GM21619 (cell line): ENCODE measurements around the gene YIF1A.

Experiments used
- ATAC-seq: cut with Tn5 transposase; IDR thresholded peaks from one replicate; pipeline ENCODE4 v1.9.1; 2021; ENCODE audit not compliant: unreplicated experiment

Gene YIF1A

DNA sequence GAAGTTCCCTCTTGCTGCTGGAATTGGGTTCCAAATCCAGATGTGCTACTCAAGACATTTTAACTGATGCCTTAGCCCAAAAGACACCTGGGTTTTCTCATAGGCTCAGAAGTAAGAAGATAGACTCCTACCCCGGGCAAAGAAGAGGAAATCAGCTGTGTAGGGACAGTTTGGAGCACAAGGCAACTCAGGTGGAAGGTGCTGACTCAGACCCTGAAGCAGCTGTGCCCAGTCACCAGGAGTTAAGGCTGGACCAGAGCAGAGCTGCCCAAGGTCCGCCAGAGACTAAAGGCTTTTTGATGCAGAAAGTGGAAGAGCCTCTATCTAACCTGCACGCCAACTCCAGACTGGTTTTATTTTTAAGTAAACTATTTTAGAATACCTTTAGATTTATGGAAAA lies 41.1 kb downstream of the YIF1A start:
- ATAC-seq: no peak

DNA sequence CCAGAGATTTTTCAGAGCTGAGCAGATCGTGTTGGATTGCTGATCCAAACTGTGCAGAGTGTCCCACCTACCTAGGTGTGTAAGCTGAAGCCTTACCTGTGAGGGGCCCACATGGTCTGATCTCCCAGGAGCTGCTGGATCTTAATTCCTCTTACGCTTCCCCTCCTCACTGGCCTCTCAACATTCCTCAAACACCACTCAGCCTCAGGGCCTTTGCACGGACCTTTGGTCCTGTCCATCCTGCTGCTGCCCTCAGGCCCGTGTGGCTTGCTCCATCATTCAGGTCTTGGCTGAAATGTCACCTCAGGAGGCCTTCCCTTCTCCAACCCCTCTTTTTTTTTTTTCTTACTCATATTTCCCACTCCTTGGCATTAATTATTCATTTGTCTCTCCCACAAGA lies 41.6 kb downstream of the YIF1A start:
- ATAC-seq: no peak

DNA sequence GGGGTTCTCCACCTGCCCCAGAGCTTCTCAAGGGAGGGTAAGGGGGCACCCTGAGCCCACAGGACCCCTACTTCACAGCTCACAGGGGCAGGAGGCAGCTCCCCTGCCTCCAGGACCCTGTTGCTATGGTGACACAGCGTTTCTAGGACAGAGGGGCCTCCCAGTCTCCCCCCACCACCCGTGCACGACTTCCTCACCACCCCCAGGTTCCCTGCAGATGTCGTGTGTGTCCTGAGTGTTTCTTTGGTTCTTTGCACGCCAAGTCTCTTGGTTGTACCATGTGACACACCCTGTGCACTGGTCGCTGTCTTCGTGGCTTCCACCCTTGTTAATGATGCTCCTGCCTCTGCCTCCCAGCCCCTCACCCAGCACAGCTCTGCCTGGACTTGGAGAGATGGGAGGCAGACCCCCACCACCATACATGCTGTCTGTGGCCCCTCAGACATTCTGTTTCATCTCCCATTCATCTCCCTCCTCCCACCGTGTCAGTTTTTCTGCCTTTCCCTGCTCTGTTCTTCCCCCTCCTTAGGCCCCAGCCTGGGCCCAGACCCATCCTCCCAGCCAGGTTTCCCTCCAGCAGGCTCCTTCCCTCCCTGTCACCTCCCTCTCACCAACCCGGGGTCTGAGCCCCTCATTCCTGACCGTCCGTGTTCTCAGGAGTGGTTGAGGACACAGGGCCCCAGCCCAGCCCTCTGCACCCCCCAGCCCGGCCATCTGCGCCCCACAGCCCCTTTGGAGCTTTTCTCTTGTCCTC lies 45.0 kb downstream of the YIF1A start:
- ATAC-seq: no peak

DNA sequence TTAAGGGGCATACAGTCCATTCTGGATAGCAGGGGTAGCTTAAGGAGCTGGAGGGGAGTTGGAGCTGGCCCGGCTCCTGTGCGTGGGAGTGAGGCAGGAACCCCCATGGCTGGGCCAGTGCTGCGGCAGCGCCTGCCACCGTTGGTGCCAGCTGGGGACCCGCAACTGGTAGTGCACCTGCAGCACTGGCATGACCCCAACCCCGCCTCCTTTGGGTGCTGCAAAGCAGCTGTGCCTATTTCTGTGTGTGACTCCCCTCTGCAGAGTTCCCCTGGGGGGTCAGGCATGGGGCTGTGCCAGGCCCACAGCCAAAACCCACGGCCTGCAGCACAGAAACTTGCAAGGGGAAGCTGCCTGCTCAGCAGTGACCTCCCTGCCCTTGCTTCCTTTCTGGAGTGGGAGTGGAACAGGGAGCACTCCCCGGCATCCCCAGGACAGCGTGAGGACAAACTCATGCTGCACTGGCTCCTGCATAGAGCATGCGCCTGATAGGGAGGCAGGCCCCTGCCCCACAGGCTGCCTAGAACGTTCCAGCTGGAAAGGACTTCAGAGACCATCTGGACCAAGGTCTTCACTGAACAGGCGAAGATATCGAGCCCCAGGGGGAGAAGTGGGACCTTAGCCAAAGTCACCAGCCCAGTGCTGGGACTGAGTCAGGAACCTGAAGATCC lies 46.7 kb downstream of the YIF1A start:
- ATAC-seq: no peak

DNA sequence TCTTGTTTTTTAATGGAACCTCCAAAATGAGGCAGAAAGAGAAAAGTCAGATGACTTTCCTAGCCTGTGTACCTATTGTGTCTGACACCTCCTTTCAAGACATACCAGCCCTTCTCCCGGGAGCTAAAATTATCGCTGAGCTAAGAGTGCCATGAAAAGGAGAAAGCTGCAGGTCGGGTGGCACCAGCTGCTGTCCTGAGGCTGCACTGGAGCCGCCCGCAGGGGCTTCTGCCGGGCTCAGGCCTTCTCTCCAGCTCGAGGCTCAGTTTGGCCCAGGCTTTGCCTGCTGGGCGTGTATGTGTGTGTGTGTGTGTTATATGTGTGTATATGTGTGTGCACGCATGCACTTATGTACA lies 48.2 kb downstream of the YIF1A start:
- ATAC-seq: no peak

DNA sequence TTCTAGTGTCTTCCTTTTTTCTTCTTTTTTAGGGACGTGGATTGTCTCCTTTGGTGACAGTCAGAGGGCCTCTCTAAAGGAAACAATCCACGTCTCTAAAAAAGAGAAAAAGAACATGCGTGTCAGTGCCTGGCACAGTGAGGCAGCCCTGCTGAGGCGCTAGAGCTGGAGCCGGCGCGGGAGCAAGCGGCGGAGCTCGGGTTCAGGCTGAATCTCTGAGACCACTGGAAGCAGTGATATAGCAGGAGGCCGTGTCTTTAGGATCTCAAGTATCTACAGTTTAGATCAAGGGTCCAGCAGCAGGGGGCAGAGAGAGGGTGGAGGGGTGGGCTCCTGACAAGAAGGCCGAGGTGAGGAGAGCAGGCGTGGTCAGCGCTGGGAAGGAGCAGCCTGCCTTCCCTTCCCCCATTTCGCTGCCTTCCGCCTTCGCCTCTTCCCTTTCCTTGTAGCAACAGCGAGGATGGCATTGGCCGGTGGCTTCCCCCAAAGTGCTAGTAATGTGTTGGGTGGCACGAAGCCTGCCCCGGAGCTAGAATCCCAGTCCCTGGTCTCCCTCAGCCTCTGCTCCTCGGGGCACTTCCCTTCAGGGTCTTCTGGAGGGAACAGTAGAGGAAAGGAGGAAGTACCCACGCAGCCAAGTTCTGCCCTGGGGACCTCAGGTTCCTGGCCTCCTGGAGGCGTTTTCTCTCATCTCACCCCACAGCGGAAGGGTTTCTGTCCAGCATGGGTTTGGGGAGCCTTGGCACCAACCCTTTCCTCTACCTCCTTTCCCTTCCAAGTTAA lies 48.8 kb downstream of the YIF1A start:
- ATAC-seq: no peak

DNA sequence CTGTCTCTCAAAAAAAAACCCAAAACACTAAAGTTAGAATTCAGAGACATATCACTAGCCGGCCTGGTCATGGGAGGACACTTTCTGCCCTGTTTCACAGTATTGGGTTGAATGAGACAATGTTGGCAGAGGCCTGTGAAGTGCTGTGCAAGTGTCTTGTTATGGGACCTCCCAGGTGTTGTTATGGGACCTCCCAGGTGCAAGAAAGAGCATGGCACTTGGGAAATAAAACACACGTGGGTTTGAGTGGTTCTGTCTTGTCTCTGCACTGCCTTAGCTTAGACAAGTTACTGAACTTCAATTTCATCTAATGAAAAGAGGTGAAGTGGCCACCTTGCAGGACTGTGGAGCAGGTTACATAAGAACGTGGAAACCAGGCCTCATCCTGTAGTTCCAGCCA lies 49.4 kb downstream of the YIF1A start:
- no peak for ATAC-seq

DNA sequence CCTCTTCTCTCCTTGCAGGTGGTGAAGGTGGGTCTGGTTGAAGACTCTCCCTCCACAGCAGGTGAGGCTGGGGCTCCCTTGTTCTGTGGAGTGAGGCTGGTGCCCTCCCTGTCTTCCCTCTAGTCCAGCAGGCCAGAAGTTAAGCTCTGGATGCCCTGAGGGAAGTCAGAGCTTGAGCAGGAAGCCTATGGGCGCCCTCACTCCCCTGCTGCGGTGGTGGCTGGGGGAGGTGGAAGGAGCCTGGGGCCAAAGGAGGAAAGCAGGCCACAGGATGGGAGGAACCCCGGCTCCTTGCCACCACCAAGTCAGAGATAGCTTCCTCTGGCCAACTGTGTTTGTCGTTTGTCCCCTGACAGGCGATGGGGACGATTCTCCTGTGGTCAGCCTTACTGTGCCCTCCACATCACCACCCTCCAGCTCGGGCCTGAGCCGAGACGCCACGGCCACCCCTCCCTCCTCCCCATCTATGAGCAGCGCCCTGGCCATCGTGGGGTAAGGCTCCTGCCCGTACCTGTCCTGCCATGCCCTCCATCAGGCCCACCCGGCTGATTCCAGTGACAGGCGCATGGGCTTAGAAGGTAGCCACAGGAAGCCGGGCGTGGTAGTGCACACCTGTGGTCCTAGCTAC lies 50.0 kb downstream of the YIF1A start:
- no peak for ATAC-seq

DNA sequence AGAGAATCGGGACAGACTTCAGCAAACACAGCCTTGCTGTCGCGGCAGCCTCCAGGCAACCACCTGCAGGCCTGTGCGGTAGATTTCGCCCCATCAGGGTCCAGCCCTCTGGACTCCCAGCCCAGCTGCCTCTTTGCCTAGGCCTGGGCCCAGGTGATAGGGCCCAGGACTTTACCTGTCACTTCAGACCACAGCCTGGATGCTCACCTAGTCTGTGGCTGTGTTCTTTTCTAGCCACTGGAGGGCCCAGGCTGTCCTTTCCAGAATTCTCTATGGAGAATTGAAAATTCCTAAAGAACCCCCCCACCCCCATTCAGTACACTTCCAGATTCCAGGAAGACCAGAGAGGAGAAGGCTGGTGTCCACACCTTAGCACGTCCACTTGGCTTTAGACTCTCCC lies 51.1 kb downstream of the YIF1A start:
- ATAC-seq: no peak

DNA sequence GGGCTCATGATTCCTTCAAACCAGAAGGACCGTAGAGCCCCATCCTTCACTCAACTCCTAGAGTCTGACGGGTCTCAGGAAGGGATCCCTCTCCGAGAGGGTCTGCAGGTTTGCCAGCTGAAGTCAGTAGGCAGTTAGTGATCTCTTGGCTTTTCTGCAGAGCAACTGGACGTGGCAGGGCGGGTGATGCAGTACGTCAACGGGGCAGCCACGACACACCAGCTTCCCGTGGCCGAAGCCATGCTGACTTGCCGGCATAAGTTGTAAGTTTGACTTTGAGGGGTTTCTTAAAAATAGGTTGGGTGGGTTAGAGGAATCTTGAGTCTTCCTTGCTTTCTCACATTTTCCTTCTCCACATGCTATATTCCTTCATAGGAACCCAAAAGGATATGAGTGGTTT lies 53.8 kb downstream of the YIF1A start:
- no peak for ATAC-seq
